ENCODE results near the gene DZANK1. TPM values are rescaled to one million over a fixed set of nuclear protein-coding genes. Genes with fewer than 3 reads are reported as not detected.

The DZANK1 gene
- polyA plus RNA-seq, 1 of the 3 experiments (the other 2 are of a cell fraction), result 3.3 TPM

- no peaks in the 10 kb centered on the region for H3K27me3 ChIP-seq (ENCODE audit: insufficient read depth)
- no peak overlapping the region for H2AFZ ChIP-seq (ENCODE audit: low read depth)
- H3K9me2 ChIP-seq, result no peaks in the 10 kb centered on the region
- ChIA-PET POLR2A (no interaction called here), CTCF (no interaction called here)
- no peak overlapping the region for H3K9ac ChIP-seq
- H4K20me1 ChIP-seq (ENCODE audit: insufficient read depth), result no peaks in the 10 kb centered on the region
- no peaks in the 10 kb centered on the region for H3K79me2 ChIP-seq (ENCODE audit: insufficient read depth)
- TF ChIP-seq FOXJ3 (CRISPR knock-in tag; IDR thresholded peaks at IDR 0.05), result no peak
- no peak for TF ChIP-seq RAD21 (IDR thresholded peaks at IDR 0.05; ENCODE audit: low read length)
- TF ChIP-seq SMC3 (IDR thresholded peaks at IDR 0.05; ENCODE audit: low read depth, low read length), result no peak
- TF ChIP-seq NFIC (IDR thresholded peaks at IDR 0.05; ENCODE audit: borderline replicate concordance), result no peak
- no peak for TF ChIP-seq POLR2AphosphoS5 (IDR thresholded peaks at IDR 0.05; ENCODE audit: low read depth, low read length)
- TF ChIP-seq MEF2A (IDR thresholded peaks at IDR 0.05; ENCODE audit: borderline replicate concordance, low read depth), result no peak
- TF ChIP-seq TEAD4 (IDR thresholded peaks at IDR 0.05; ENCODE audit: borderline replicate concordance, insufficient read depth), result no peak
- TF ChIP-seq TCF12 (IDR thresholded peaks at IDR 0.05), result no peak
- TF ChIP-seq YY1 (IDR thresholded peaks at IDR 0.05; ENCODE audit: low read depth), result no peak
- no peak for TF ChIP-seq PBX3 (IDR thresholded peaks at IDR 0.05)
- no peak for TF ChIP-seq GATA2 (CRISPR knock-in tag; IDR thresholded peaks at IDR 0.05)
- TF ChIP-seq FOSL2 (IDR thresholded peaks at IDR 0.05; ENCODE audit: borderline replicate concordance, low read depth), result no peak
- TF ChIP-seq CHD2 (IDR thresholded peaks at IDR 0.05; ENCODE audit: low read length, partially characterized antibody), result no peak
- no peak for TF ChIP-seq RCOR1 (IDR thresholded peaks at IDR 0.05; ENCODE audit: low read length)
- TF ChIP-seq EZH2phosphoT487 (IDR thresholded peaks at IDR 0.05; ENCODE audit: borderline replicate concordance, low read depth), result no peak
- TF ChIP-seq GABPA (IDR thresholded peaks at IDR 0.05; ENCODE audit: low read depth), result no peak
- TF ChIP-seq ZBTB33 (IDR thresholded peaks at IDR 0.05; ENCODE audit: borderline replicate concordance, low read depth), result no peak
- no peak for TF ChIP-seq TAF1 (IDR thresholded peaks at IDR 0.05; ENCODE audit: borderline replicate concordance, low read depth, low read length)
- no peak for TF ChIP-seq MXI1 (IDR thresholded peaks at IDR 0.05; ENCODE audit: low read depth, low read length)
- H3K27ac ChIP-seq (ENCODE audit: low read depth in 2 of 2, low read length in 1 of 2), result no peak overlapping the region
- no peak for DNase-seq
- no peak overlapping the region for H3K4me2 ChIP-seq
- no peaks in the 10 kb centered on the region for H3F3A ChIP-seq (replicated peaks; ENCODE audit: insufficient read depth)
- no peaks in the 10 kb centered on the region for H3K9me3 ChIP-seq
- peaks cover 3 to 6% of the 10 kb centered on the region in 2 experiments for H3K36me3 ChIP-seq (replicated peaks in 1 of 2; ENCODE audit: control insufficient read depth in 1 of 2, insufficient read depth in 2 of 2, low read length in 1 of 2)
- no peak overlapping the region for H3K4me3 ChIP-seq (ENCODE audit: low read depth in 2 of 2, low read length in 1 of 2)
- no peaks in the 10 kb centered on the region for H3K4me1 ChIP-seq (ENCODE audit: control insufficient read depth in 1 of 2, insufficient read depth in 2 of 2, low read depth in 1 of 2, low read length in 1 of 2)
Observed at GRCh38 chr20:18421608-18422007, 45.2 kb downstream of the DZANK1 start.

Measured in SK-N-SH (cell line).